Heart left ventricle (tissue), 13 donors: ENCODE data around the gene TAGAP.

Experiments used
- POLR2A ChIP-seq, 2 donors: fragments of 450-650 bp; IDR thresholded peaks; one replicate each; pipeline ENCODE4 v1.6.1; 2017; ENCODE audit warnings: antibody characterized with exemption in 2 of 2, mild to moderate bottlenecking in 2 of 2, moderate library complexity in 2 of 2
- TF ChIP-seq, protein P1 (sequence below), 12 donors: fragments of 200-600 bp; sonication (generic) in 4 of 12; IDR thresholded peaks; one replicate each; pipeline versions ENCODE4 v1.5.0 to v1.8.0; 2018 to 2022; ENCODE audit warnings: antibody characterized with exemption in 12 of 12, mild to moderate bottlenecking in 5 of 12
- donor health status: ischemic (EF 13 %, LVEDD 7.1; RV severe dilation, severe dysfunction).
- donor health status: DM: no; HTN: yes; CAD: no.
- donor health status: DM: no; HTN: no; CAD: no.
- donor health status: ischemic (EF 25% LVEDD 6.9; RV normal size, moderate dysfunction).
- donor health status: ischemic (EF 25% LVEDD 5.7; RV mildly dilated, moderate dysfunction).
- donor health status: ischemic (EF 35%, LVEDD 5.7; RV mildly dilated, moderate dysfunction).
- donor health status: nonischemic (EF 11% LVEDD 7.7; RV severe dilation, severe dysfunction).
- donor health status: DM: yes; HTN: yes; CAD: no.
- donor health status: PGD.
- donor health status: ischemic (EF 29% LVEDD 5.4; RV normal size, mild dysfunction).
- donor health status: nonischemic (EF 23%, LVEDD 6.1; RV moderate dilation, normal function).

DNA sequence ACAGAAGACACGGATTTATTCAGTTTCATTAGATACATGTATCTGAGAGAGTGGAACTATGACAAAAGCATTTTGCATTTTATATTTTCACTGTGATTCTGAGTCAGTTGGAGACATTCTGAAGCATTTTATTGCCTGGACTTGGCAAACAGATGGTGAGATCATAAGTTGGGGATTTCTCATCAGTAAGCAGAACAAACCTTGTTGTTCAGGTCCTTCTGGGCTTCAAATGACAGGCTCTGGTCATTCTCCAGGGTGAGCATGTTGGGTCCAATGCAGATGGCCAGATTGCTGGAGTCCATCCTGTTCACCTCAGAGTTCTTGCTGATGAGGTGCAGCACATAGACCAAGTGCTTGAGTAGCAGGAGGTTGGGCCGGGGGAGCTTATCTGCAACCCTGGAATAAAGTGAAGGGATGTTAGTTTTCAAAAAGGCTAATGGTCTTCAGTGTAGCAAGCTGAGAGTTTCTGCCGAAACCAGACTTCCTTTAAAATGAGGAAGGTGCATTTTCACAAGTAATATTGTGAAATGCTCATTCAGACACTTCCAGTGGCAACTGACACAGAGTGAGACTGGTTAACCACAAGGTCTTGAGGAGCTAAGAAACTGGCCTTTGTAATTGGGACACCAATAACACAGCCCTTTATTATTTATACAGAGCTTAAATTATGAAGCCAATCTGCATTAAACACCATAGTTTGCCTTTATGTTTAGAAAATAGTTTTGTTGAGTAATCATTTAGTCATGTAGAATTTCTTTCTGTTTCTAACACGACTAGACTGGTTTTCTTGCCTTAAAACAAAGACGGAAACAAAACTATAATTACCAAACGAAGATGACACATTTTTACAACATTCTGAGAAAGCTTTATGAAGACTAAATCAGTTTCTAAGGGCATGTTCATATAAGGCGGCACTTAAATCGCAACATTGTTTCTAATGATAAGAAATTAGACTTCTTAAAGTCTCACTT, 5.6 kb downstream of the TAGAP start:
- TF ChIP-seq, protein P1, sequence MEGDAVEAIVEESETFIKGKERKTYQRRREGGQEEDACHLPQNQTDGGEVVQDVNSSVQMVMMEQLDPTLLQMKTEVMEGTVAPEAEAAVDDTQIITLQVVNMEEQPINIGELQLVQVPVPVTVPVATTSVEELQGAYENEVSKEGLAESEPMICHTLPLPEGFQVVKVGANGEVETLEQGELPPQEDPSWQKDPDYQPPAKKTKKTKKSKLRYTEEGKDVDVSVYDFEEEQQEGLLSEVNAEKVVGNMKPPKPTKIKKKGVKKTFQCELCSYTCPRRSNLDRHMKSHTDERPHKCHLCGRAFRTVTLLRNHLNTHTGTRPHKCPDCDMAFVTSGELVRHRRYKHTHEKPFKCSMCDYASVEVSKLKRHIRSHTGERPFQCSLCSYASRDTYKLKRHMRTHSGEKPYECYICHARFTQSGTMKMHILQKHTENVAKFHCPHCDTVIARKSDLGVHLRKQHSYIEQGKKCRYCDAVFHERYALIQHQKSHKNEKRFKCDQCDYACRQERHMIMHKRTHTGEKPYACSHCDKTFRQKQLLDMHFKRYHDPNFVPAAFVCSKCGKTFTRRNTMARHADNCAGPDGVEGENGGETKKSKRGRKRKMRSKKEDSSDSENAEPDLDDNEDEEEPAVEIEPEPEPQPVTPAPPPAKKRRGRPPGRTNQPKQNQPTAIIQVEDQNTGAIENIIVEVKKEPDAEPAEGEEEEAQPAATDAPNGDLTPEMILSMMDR (IDR thresholded peaks at IDR 0.05), result no peak
- TF ChIP-seq POLR2A (IDR thresholded peaks at IDR 0.05), result no peak
